Esophagus (tissue), 2 donors: Measurements from ENCODE around the gene CCS. TPM values are rescaled to one million over a fixed set of nuclear protein-coding genes. Genes with fewer than 3 reads are reported as not detected.
"Not testable (repeated sequence)": the region's sequence is repeated elsewhere in the genome, so short reads cannot be mapped to it uniquely, and the experiment has no call there.

Source experiments
- H3K27ac ChIP-seq, 2 donors: one replicate each; pipeline ENCODE4 v1.5.1; 2013; ENCODE audit warnings: low read depth in 2 of 2, mild to moderate bottlenecking in 2 of 2, inconsistent platforms in 1 of 2, low read length in 1 of 2, moderate library complexity in 1 of 2
- H3K27me3 ChIP-seq, 2 donors: one replicate each; pipeline ENCODE4 v1.6.1; 2013; ENCODE audit warnings: low read length in 2 of 2, control low read depth in 1 of 2, mild to moderate bottlenecking in 1 of 2; ENCODE audit not compliant: insufficient read depth in 2 of 2, control insufficient read depth in 1 of 2
- H3K36me3 ChIP-seq, 2 donors: one replicate each; pipeline ENCODE4 v1.6.1; 2013; ENCODE audit warnings: low read length in 1 of 2; ENCODE audit not compliant: control insufficient read depth in 2 of 2, insufficient read depth in 2 of 2
- H3K4me1 ChIP-seq, 2 donors: one replicate each; pipeline ENCODE4 v1.6.1; 2013; ENCODE audit warnings: low read length in 1 of 2; ENCODE audit not compliant: control insufficient read depth in 2 of 2, insufficient read depth in 2 of 2
- H3K4me3 ChIP-seq, 2 donors: one replicate each; pipeline ENCODE4 v1.5.1; 2013; ENCODE audit warnings: low read length in 2 of 2, mild to moderate bottlenecking in 2 of 2, low read depth in 1 of 2, moderate library complexity in 1 of 2
- H3K9me3 ChIP-seq, 2 donors: one replicate each; pipeline ENCODE4 v1.6.1; 2013; ENCODE audit warnings: mild to moderate bottlenecking in 2 of 2, low read depth in 1 of 2, low read length in 1 of 2, moderate library complexity in 1 of 2; ENCODE audit not compliant: control insufficient read depth in 2 of 2, insufficient read depth in 1 of 2
- WGBS, 2 donors: extraction: QIAGEN DNeasy Blood & Tissue Kit; methylation state at CpG; one replicate each; pipeline ENCODE4 v1.1.7; 2013; 5-methylcytosine and 5-hydroxymethylcytosine counted together
- polyA plus RNA-seq, 2 donors: library from polyadenylated mRNA; stranded (reverse); fragments of 200-250 nt; gene quantifications; one replicate each; pipeline ENCODE4 v1.2.3, GENCODE V29; 2013
- donor health status: healthy with polysubstance abuse.
- donor health status: Bipolar disorder and iron deficiency.

CCS gene
- polyA plus RNA-seq, 2 donors, result 27.9 to 39.8 TPM

DNA sequence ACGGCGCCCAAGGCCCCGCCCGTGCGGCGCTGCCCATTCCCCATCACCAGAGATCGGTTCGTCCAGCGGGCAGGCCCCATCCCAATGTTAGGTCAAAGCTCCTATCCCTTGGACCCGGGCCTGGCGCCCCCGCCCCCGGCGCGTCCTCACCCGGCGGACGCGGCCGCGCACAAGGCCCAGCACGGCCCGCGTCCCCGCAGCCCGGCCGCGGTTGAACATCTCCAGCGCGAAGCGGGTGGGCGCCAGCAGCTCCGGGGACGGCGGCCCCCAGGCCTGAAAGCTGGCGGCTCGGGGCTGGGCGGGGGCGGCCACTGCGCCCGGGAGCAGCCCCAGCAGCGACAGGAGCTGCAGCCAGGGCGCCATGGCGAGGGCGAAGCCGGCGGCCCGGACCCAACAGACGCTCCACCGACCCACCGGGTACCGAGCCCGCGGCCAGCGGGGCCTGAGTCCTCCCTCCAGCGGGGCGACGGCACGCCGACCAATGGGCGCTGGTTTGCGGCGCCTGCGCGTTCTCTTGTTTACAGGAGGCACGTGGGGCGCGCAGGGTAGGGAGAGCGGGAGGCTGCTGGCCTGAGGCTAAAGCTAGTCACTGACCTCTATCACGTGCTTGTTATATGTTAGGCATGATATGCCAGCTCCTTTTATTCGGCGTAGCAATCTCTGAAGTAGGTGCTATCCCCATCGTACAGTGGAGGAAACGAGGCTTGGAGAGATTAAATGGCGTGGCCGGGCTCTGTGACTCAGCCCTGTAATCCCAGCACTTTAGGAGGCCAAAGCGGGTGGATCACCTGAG is 24.7 kb upstream of the CCS start, which contains the start of gene CTSF:
Gene CTSF, minus strand, starts transcription at position 483 of the 793 bp plus-strand sequence. Its CDS starts 120 bp downstream, at position 363.
- H3K36me3 ChIP-seq, result no peaks in the 10 kb centered on the region
- peak within 1 kb of the TSS in 1 of 2 donors; percentile 23 for H3K27ac ChIP-seq
- H3K4me3 ChIP-seq, result peak within 1 kb of the TSS; percentile 54 to 56
- 4 to 5% methylated on average over 74 to 77 of the region's 77 CpGs for WGBS, 2 donors
- no peaks in the 10 kb centered on the region for H3K27me3 ChIP-seq
- no peaks in the 10 kb centered on the region for H3K9me3 ChIP-seq
- H3K4me1 ChIP-seq, result peaks cover 5 to 9% of the 10 kb centered on the region in 2 donors

DNA sequence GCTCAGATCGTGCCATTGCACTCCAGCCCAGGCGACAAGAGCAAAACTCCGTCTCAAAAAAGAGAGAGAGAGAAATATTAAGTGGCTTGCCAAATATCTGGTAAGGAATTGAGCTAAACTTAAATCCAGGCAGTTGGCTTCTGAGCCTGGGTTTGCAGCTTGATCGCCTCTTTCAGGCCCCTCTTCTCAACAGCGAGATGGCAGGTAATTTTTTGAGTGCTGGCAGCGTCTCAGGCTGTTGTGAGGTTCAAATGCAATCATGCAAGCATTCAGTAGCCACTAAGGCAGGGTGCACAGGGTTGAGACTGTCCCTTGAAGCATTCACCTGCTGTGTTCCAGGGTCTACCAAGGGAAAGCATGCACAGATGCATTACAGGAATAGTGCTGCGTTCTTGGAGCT is 23.9 kb upstream of the CCS start:
- WGBS, 2 donors, result 85 to 86% methylated on average over 7 of the region's 7 CpGs
- H3K27me3 ChIP-seq, result no peaks in the 10 kb centered on the region
- H3K4me3 ChIP-seq, result no peak overlapping the region
- no peaks in the 10 kb centered on the region for H3K36me3 ChIP-seq
- H3K4me1 ChIP-seq, result peaks cover 5 to 9% of the 10 kb centered on the region in 2 donors
- no peaks in the 10 kb centered on the region for H3K9me3 ChIP-seq
- H3K27ac ChIP-seq, result no peak overlapping the region

DNA sequence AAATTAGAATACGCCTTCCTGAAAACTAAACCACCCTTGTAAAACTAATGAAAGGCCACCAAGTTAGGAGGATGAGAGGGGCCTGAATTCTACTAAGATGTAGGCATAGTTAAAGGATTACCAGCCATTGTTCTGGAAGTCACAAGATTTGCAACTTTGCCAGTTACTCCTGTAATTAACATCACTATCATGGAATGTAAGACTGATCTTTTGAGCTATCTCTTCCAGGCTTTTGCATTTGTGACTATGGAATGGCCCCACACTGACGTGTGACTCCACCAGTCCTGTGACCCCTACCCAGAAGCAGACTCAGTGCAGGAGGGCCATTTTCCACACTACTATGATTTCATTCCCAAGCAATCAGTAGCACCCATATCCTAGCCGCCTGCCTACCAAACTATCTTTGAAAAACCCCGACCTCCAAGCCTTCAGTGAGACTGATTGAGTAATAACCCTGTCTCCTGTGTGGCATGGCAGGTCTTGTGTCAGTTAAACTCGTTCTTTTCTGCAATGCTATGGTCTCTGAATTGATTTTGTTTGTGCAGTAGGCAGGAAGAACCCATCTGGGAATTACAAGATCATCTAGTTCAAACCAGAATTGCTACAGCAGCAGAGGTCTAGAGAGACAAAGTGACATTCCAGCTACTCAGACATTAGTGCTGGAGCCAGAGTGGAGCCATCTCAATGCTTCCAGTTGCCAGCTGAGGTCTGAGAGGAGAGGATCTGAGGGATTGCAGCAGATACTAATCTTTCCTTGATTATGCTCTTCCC is 22.7 kb upstream of the CCS start:
- WGBS, 2 donors, result 60 to 69% methylated on average over 5 of the region's 5 CpGs
- Histone ChIP-seq H3K4me1 (peaks cover 5 to 9% of the 10 kb centered on the region in 2 donors), H3K9me3 (no peaks in the 10 kb centered on the region), H3K27ac (no peak overlapping the region), H3K4me3 (no peak overlapping the region), H3K27me3 (no peaks in the 10 kb centered on the region), H3K36me3 (no peaks in the 10 kb centered on the region)

DNA sequence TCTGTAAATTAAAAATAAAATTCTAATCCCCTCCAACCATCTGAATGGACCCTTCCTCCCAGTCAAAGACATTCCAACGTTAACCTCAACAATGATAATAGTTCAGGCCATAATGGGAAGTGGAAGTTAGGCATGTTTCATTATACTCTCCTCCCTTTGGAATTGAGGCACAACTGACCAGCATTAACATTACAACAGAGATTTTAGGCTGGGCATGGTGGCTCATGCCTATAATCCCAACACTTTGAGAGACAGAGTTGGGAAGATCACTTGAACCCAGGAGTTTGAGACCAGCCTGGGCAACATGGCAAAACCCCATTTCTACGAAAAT is 22.2 kb upstream of the CCS start:
- H3K36me3 ChIP-seq, result no peaks in the 10 kb centered on the region
- peaks cover 5 to 9% of the 10 kb centered on the region in 2 donors for H3K4me1 ChIP-seq
- no peaks in the 10 kb centered on the region for H3K9me3 ChIP-seq
- 73 to 79% methylated on average over 2 of the region's 2 CpGs for WGBS, 2 donors
- H3K27ac ChIP-seq, result no peak overlapping the region
- H3K27me3 ChIP-seq, result no peaks in the 10 kb centered on the region
- no peak overlapping the region for H3K4me3 ChIP-seq

DNA sequence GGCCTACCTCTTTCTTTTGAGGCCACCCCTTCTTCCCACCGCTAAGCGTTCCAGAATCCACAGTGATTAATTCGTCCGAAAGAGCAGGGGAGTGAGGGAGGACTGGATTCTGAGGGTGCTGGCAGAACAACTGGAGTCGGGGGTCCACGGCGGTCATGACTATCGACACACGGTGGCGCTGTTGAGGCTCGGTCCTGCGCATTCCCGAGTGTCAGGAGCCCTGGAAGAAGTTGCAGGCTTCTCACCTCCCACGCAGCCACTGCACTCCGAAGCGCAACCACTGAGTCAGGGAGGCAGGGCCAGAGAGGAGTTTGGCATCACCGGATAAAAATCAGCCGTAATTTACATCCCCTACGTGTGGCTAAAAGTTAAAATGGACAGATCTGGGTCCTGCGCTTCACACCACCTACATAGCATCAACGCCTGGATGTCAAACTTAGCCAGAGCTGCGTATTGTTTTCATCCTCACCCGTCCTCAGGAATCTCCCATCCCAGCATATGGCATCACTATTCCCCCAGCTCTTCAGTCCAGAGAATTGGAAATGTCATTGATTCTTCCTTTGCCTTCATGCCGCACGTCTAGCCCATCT is 13.9 kb upstream of the CCS start:
- H3K36me3 ChIP-seq, result no peaks in the 10 kb centered on the region
- H3K27ac ChIP-seq, result no peak overlapping the region
- no peaks in the 10 kb centered on the region for H3K9me3 ChIP-seq
- no peak overlapping the region for H3K4me3 ChIP-seq
- 18 to 19% methylated on average over 25 of the region's 25 CpGs for WGBS, 2 donors
- H3K4me1 ChIP-seq, result no peaks in the 10 kb centered on the region
- H3K27me3 ChIP-seq, result no peaks in the 10 kb centered on the region

DNA sequence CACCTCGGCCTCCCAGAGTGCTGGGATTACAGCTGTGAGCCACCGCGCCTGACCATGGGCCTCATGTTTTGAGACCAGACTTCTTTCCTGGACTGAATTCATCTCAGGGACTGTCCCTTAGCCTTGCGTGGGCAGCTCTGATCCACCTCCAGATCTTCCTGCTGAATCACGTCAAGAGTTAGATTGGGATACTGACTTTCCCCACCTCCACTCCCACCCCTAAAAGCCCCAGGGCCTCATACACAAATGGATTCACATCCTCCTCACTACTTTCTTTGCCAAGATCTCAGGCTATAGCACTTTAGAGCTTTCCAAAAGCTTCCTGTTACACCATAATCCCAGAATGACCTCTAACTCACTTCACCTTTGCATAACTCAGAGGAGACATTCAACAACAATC is 12.2 kb upstream of the CCS start:
- H3K4me3 ChIP-seq, result no peak overlapping the region
- no peaks in the 10 kb centered on the region for H3K36me3 ChIP-seq
- H3K9me3 ChIP-seq, result no peaks in the 10 kb centered on the region
- no peaks in the 10 kb centered on the region for H3K4me1 ChIP-seq
- 69 to 81% methylated on average over 5 of the region's 5 CpGs for WGBS, 2 donors
- no peaks in the 10 kb centered on the region for H3K27me3 ChIP-seq
- H3K27ac ChIP-seq, result no peak overlapping the region

DNA sequence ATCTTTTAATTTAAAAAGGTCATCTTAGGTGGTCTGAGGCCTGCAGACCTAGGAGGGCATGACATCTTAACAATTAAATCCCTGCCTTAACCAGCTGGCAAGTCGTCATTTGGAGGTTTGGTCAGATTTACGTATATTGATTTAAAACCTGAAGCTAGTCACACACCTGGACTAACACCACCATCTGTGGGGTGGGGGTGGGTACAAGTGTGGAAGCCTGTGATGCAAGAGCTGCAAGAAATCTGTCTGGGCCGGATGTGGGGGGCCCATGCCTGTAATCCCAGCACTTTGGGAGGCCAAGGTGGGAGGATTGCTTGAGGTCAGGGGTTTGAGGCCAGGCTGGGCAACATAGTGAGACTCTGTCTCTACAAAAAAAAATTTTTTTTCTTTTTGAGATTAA is 11.7 kb upstream of the CCS start:
- 79 to 84% methylated on average over 3 of the region's 3 CpGs for WGBS, 2 donors
- no peaks in the 10 kb centered on the region for H3K27me3 ChIP-seq
- no peaks in the 10 kb centered on the region for H3K9me3 ChIP-seq
- H3K36me3 ChIP-seq, result no peaks in the 10 kb centered on the region
- no peak overlapping the region for H3K4me3 ChIP-seq
- H3K27ac ChIP-seq, result no peak overlapping the region
- H3K4me1 ChIP-seq, result no peaks in the 10 kb centered on the region

DNA sequence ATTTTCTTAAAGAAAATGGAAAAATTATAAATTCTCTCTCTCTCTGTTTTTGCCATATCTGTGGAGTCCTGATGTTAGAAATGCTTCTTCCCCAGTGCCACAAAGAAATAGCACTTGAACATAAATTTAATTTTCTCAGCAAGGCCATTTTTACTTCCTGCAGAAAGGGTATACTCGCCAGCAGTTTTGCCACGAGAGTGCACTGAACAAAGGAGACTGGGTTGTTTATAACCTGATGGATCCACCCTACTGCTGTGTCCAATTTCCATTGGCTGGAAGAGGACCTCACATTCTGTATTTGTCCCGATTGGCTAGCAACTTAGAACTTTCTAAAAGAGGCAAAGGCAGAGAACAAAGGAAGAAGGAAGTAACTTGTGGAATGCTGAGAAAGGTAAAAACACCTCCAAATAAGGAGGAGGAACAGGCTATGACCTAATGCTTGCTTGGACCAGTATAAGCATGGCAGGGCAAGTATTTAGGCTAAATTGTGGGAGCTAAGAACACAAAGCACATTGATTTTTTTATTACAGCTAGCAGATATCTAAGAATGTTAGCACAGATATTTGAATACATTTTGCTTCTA is 10.3 kb upstream of the CCS start:
- not testable (repeated sequence) for H3K27me3 ChIP-seq, H3K9me3 ChIP-seq, H3K4me3 ChIP-seq, H3K27ac ChIP-seq, H3K36me3 ChIP-seq, H3K4me1 ChIP-seq
- 72 to 80% methylated on average over 3 of the region's 3 CpGs for WGBS, 2 donors

DNA sequence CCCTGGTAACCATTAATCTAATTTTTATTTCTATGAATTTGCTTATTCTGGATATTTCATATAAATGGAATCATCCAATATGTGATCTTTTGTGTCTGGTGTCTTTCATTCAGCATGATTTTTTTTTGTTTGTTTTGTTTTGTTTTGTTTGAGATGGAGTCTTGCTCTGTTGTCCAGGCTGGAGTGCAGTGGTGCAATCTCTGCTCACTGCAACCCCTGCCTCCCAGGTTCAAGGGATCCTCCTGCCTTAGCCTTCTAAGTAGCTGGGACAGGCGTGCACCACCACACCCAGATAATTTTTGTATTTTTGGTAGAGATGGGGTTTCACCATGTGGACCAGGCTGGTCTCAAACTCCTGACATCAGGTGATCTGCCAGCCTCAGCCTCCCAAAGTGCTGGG is 7.5 kb upstream of the CCS start:
- H3K9me3 ChIP-seq, H3K4me1 ChIP-seq, H3K36me3 ChIP-seq, H3K27ac ChIP-seq, H3K4me3 ChIP-seq, H3K27me3 ChIP-seq: not testable (repeated sequence)
- WGBS, 2 donors, result 86 to 93% methylated on average over 1 of the region's 1 CpG
